Gastrocnemius medialis (tissue), 4 donors: ENCODE data around the gene GABRE.

ENCODE experiments used
- POLR2A ChIP-seq, 2 donors: fragments of 450-650 bp; IDR thresholded peaks; one replicate each; pipeline ENCODE4 v1.6.1; 2017; ENCODE audit warnings: antibody characterized with exemption in 2 of 2, mild to moderate bottlenecking in 2 of 2, moderate library complexity in 2 of 2
- TF ChIP-seq, protein P1 (sequence below), 5 experiments: fragments of 450-650 bp in 3 of 5; fragments of 200-600 bp in 2 of 5; sonication (generic) in 2 of 5; IDR thresholded peaks in 4 of 5; conservative IDR thresholded peaks in 1 of 5; 1 replicate in 4 of 5; 2 replicates in 1 of 5; pipeline ENCODE4 v1.5.1; 2016 to 2019; ENCODE audit warnings: antibody characterized with exemption in 5 of 5, mild to moderate bottlenecking in 3 of 5, moderate library complexity in 3 of 5

- TF ChIP-seq POLR2A (IDR thresholded peaks at IDR 0.05) = no peak
- TF ChIP-seq, protein P1, sequence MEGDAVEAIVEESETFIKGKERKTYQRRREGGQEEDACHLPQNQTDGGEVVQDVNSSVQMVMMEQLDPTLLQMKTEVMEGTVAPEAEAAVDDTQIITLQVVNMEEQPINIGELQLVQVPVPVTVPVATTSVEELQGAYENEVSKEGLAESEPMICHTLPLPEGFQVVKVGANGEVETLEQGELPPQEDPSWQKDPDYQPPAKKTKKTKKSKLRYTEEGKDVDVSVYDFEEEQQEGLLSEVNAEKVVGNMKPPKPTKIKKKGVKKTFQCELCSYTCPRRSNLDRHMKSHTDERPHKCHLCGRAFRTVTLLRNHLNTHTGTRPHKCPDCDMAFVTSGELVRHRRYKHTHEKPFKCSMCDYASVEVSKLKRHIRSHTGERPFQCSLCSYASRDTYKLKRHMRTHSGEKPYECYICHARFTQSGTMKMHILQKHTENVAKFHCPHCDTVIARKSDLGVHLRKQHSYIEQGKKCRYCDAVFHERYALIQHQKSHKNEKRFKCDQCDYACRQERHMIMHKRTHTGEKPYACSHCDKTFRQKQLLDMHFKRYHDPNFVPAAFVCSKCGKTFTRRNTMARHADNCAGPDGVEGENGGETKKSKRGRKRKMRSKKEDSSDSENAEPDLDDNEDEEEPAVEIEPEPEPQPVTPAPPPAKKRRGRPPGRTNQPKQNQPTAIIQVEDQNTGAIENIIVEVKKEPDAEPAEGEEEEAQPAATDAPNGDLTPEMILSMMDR (IDR thresholded peaks at IDR 0.05 in 4 of 5, conservative IDR thresholded peaks at IDR 0.05 in 1 of 5) = no peak
Measured at GRCh38 chrX:151912780-151913179, 61.7 kb downstream of the GABRE start, which contains the start of gene MAGEA4.
